Fibroblast of lung (primary cell): ENCODE data around the gene SLC25A4. TPM values are rescaled to one million over a fixed set of nuclear protein-coding genes. Genes with fewer than 3 reads are reported as not detected.
"Not testable (repeated sequence)": the region's sequence is repeated elsewhere in the genome, so short reads cannot be mapped to it uniquely, and the experiment has no call there.

Experiments used
- DNase-seq, 2 donors: peaks; one replicate each; pipeline versions ENCODE4 v3.0.0 to v3.0.0-alpha.2; 2010; ENCODE audit warnings: low read depth in 2 of 2
- H2AFZ ChIP-seq: 2 replicates; pipeline ENCODE4 v1.5.1; 2012; ENCODE audit warnings: low read length, control low read depth, inconsistent platforms
- H3K27ac ChIP-seq: 2 replicates; pipeline ENCODE4 v1.5.1; 2011; ENCODE audit warnings: low read length, control low read depth; ENCODE audit not compliant: insufficient read depth
- H3K27me3 ChIP-seq: 2 replicates; pipeline ENCODE4 v1.5.1; 2011; ENCODE audit warnings: mild to moderate bottlenecking, low read length; ENCODE audit not compliant: control insufficient read depth, insufficient read depth
- H3K36me3 ChIP-seq: 2 replicates; pipeline ENCODE4 v1.5.1; 2011; ENCODE audit warnings: low read length; ENCODE audit not compliant: control insufficient read depth, insufficient read depth
- H3K4me1 ChIP-seq: 2 replicates; pipeline ENCODE4 v1.5.1; 2011; ENCODE audit warnings: low read length; ENCODE audit not compliant: control insufficient read depth, insufficient read depth; ENCODE audit errors: extremely low read depth
- H3K4me2 ChIP-seq: 2 replicates; pipeline ENCODE4 v1.5.1; 2011; ENCODE audit warnings: low read length, control low read depth; ENCODE audit not compliant: insufficient read depth; ENCODE audit errors: extremely low read depth
- H3K4me3 ChIP-seq, 4 experiments: fragments of 200-600 bp in 1 of 4; sonication (generic) in 1 of 4; replicated peaks in 1 of 4; 2 replicates each; pipeline ENCODE4 v1.5.1; 2011 to 2016; ENCODE audit warnings: low read length in 4 of 4, low read depth in 3 of 4, mild to moderate bottlenecking in 3 of 4, control low read depth in 2 of 4, inconsistent platforms in 1 of 4, mixed read lengths in 1 of 4; ENCODE audit not compliant: insufficient read depth in 1 of 4; ENCODE audit errors: control extremely low read depth in 1 of 4
- H3K79me2 ChIP-seq: 2 replicates; pipeline ENCODE4 v1.5.1; 2012; ENCODE audit warnings: mild to moderate bottlenecking, low read length, inconsistent platforms; ENCODE audit not compliant: control insufficient read depth, insufficient read depth
- H3K9ac ChIP-seq: 2 replicates; pipeline ENCODE4 v1.5.1; 2011; ENCODE audit warnings: mild to moderate bottlenecking, low read length, control low read depth; ENCODE audit not compliant: insufficient read depth
- H3K9me3 ChIP-seq: 2 replicates; pipeline ENCODE4 v1.5.1; 2012; ENCODE audit warnings: low read depth, low read length; ENCODE audit not compliant: control insufficient read depth, insufficient read depth
- H4K20me1 ChIP-seq: 2 replicates; pipeline ENCODE4 v1.5.1; 2011; ENCODE audit warnings: low read length; ENCODE audit not compliant: control insufficient read depth, insufficient read depth; ENCODE audit errors: extremely low read depth
- CTCF ChIP-seq, 2 donors: IDR thresholded peaks in 1 of 2; conservative IDR thresholded peaks in 1 of 2; 1 replicate in 1 of 2; 2 replicates in 1 of 2; pipeline ENCODE4 v1.5.1; 2011 to 2012; ENCODE audit warnings: low read length in 2 of 2, control low read depth in 1 of 2, inconsistent platforms in 1 of 2, low read depth in 1 of 2, mild to moderate bottlenecking in 1 of 2
- EZH2 ChIP-seq: IDR thresholded peaks from 2 replicates; pipeline ENCODE4 v1.5.1; 2012; ENCODE audit warnings: low read length, control low read depth, mild to moderate bottlenecking; ENCODE audit errors: missing control alignments
- polyA plus RNA-seq, 2 donors: library from polyadenylated mRNA; depleted of rRNA in 1 of 2; stranded (reverse) in 1 of 2; unstranded in 1 of 2; fragments of >200 nt; gene quantifications; 2 replicates each; pipeline ENCODE4 v1.2.1, GENCODE V29; 2011 to 2012; ENCODE audit warnings: missing spikeins in 1 of 2
- total RNA-seq: library from RNA; depleted of rRNA; stranded (reverse); fragments of >200 nt; gene quantifications from 2 replicates; pipeline ENCODE4 v1.2.1, GENCODE V29; 2014

SLC25A4 gene
- total and polyA plus RNA-seq, 2 donors (not counting 1 experiment from before 2014, with no cell fraction given) = 11.4 to 14.6 TPM

GRCh38 chr4:185106353-185106752, 36.7 kb upstream of the SLC25A4 start:
- TF ChIP-seq CTCF (conservative IDR thresholded peaks at IDR 0.05 in 1 of 2, IDR thresholded peaks at IDR 0.05 in 1 of 2; ENCODE audit: low read depth in 1 of 2, low read length in 2 of 2) = no peak
- TF ChIP-seq EZH2 = no peak
- Histone ChIP-seq H3K9ac (no peak overlapping the region), H3K79me2 (no peaks in the 10 kb centered on the region), H3K27me3 (peaks cover 2% of the 10 kb centered on the region), H3K9me3 (no peaks in the 10 kb centered on the region), H4K20me1 (no peaks in the 10 kb centered on the region), H3K4me3 (no peak overlapping the region), H3K4me1 (no peaks in the 10 kb centered on the region), H3K36me3 (no peaks in the 10 kb centered on the region), H3K4me2 (no peak overlapping the region), H3K27ac (no peak overlapping the region), H2AFZ (no peak overlapping the region)
- DNase-seq = no peak

- H2AFZ ChIP-seq, DNase-seq, H3K4me1 ChIP-seq, H4K20me1 ChIP-seq, H3K79me2 ChIP-seq, H3K4me3 ChIP-seq, H3K27ac ChIP-seq, H3K36me3 ChIP-seq, H3K9ac ChIP-seq, H3K4me2 ChIP-seq, H3K9me3 ChIP-seq, H3K27me3 ChIP-seq: not testable (repeated sequence)
Measured at GRCh38 chr4:185107574-185107973, 35.5 kb upstream of the SLC25A4 start.

GRCh38 chr4:185108185-185108584, 34.9 kb upstream of the SLC25A4 start:
- Histone ChIP-seq H3K36me3 (no peaks in the 10 kb centered on the region), H3K9me3 (no peaks in the 10 kb centered on the region), H3K4me2 (no peak overlapping the region), H3K9ac (no peak overlapping the region), H3K27ac (no peak overlapping the region), H2AFZ (no peak overlapping the region), H3K79me2 (no peaks in the 10 kb centered on the region), H3K4me1 (peaks cover 8% of the 10 kb centered on the region), H4K20me1 (no peaks in the 10 kb centered on the region), H3K27me3 (peaks cover 2% of the 10 kb centered on the region), H3K4me3 (no peak overlapping the region)
- TF ChIP-seq CTCF (conservative IDR thresholded peaks at IDR 0.05 in 1 of 2, IDR thresholded peaks at IDR 0.05 in 1 of 2; ENCODE audit: low read depth in 1 of 2, low read length in 2 of 2) (no peak), EZH2 (no peak)
- no peak for DNase-seq
